ENCODE data around the gene APOA1. TPM values are rescaled to one million over a fixed set of nuclear protein-coding genes. Genes with fewer than 3 reads are reported as not detected.
A peak's percentile ranks its signal among the peaks of the same experiment; 100 is the strongest.

The APOA1 gene
- polyA plus RNA-seq, 1 of the 3 experiments (the other 2 are of a cell fraction), result 0.20 TPM

DNA sequence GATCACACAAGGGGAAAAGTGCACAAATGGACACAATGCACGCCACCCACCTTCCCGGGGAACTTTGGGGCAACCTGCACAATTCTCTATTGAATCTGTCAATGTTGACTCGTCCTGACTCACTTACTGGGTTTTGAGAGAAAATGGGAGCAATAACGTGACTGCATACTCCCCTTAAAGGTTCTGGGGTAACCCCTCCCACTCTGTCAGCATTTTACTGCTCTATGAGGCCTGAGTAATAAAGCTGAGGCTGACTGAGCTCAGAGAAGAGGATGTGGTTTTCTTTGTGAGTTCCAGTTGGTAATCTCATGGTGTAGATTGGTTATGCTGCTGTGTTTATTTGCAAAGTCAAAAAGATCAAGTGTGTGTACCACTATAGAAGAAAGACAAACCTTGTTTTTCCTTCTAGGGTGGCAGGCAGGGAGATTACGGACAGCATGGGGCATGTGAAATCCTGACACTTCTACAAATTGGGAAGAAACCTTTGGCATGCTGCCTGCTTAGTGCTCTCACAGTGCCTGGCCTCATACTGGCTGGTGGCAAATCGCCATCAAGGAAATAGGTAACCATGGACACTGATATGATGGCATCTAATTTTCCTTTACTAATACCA, 16.1 kb upstream of the APOA1 start (continued):
- TF ChIP-seq, protein P1, sequence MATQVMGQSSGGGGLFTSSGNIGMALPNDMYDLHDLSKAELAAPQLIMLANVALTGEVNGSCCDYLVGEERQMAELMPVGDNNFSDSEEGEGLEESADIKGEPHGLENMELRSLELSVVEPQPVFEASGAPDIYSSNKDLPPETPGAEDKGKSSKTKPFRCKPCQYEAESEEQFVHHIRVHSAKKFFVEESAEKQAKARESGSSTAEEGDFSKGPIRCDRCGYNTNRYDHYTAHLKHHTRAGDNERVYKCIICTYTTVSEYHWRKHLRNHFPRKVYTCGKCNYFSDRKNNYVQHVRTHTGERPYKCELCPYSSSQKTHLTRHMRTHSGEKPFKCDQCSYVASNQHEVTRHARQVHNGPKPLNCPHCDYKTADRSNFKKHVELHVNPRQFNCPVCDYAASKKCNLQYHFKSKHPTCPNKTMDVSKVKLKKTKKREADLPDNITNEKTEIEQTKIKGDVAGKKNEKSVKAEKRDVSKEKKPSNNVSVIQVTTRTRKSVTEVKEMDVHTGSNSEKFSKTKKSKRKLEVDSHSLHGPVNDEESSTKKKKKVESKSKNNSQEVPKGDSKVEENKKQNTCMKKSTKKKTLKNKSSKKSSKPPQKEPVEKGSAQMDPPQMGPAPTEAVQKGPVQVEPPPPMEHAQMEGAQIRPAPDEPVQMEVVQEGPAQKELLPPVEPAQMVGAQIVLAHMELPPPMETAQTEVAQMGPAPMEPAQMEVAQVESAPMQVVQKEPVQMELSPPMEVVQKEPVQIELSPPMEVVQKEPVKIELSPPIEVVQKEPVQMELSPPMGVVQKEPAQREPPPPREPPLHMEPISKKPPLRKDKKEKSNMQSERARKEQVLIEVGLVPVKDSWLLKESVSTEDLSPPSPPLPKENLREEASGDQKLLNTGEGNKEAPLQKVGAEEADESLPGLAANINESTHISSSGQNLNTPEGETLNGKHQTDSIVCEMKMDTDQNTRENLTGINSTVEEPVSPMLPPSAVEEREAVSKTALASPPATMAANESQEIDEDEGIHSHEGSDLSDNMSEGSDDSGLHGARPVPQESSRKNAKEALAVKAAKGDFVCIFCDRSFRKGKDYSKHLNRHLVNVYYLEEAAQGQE (IDR thresholded peaks at IDR 0.05; ENCODE audit: low read depth, low read length), result no peak
- TF ChIP-seq GATA2 (CRISPR knock-in tag; IDR thresholded peaks at IDR 0.05), result no peak
- TF ChIP-seq ELF1 (IDR thresholded peaks at IDR 0.05), result no peak
- TF ChIP-seq, protein P2, sequence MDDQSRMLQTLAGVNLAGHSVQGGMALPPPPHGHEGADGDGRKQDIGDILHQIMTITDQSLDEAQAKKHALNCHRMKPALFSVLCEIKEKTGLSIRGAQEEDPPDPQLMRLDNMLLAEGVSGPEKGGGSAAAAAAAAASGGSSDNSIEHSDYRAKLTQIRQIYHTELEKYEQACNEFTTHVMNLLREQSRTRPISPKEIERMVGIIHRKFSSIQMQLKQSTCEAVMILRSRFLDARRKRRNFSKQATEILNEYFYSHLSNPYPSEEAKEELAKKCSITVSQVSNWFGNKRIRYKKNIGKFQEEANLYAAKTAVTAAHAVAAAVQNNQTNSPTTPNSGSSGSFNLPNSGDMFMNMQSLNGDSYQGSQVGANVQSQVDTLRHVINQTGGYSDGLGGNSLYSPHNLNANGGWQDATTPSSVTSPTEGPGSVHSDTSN (IDR thresholded peaks at IDR 0.05), result peak; percentile 15; the same call in 1 of the 2 replicates
- TF ChIP-seq, protein P3, sequence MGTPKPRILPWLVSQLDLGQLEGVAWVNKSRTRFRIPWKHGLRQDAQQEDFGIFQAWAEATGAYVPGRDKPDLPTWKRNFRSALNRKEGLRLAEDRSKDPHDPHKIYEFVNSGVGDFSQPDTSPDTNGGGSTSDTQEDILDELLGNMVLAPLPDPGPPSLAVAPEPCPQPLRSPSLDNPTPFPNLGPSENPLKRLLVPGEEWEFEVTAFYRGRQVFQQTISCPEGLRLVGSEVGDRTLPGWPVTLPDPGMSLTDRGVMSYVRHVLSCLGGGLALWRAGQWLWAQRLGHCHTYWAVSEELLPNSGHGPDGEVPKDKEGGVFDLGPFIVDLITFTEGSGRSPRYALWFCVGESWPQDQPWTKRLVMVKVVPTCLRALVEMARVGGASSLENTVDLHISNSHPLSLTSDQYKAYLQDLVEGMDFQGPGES (IDR thresholded peaks at IDR 0.05; ENCODE audit: low read depth, low read length), result no peak
- TF ChIP-seq JUND (IDR thresholded peaks at IDR 0.05), result peak; percentile 36; the same call in 1 of the 2 replicates

DNA sequence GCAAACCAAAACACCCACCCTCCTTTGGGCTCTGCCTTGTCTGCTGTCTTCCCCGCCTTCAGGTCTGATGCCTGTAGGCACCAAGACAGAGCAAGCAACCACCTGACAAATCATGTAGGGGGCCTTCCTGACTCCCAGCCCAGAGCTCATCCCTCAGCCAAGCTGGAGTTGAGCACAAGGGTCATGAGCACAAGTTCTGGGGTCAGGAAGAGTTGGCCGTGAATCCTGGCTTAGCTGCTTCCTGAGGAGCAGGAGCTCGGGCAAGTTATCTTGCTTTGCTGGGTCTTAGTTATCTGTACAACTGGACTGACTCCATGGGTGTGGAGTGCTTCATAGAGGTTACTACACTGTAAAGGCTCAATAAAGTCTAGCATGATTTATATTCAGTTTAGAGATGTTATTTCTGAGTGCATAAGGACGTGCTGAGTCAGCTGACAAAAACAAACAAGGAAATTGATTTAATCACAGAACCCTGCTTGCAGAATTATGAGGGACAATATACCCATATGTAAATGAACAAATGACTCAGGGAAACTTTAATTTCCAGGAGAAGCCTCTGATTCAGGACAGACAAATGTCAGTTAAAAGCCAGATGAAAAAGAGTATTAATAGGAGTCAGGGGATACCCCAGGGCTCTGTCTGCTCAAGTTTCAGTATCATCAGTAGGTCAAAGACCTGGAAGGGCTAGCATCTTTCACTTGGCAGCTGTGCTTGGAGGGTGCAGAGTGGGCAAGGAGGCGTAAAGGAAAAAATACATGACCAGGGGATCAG, 15.0 kb upstream of the APOA1 start:
- Histone ChIP-seq H3K79me2 (ENCODE audit: insufficient read depth) (no peaks in the 10 kb centered on the region), H2AFZ (ENCODE audit: low read depth) (no peak overlapping the region), H3K4me2 (peak overlapping the region; percentile 16), H3K4me1 (ENCODE audit: control insufficient read depth in 1 of 2, insufficient read depth in 2 of 2, low read depth in 1 of 2, low read length in 1 of 2) (peaks cover 4 to 33% of the 10 kb centered on the region in 2 experiments), H4K20me1 (ENCODE audit: insufficient read depth) (no peaks in the 10 kb centered on the region), H3K9ac (no peak overlapping the region), H3K27ac (ENCODE audit: low read depth in 2 of 2, low read length in 1 of 2) (peak overlapping the region in 1 of 2 experiments; percentile 79; a peak in 2 of 4 replicates), H3K9me3 (no peaks in the 10 kb centered on the region), H3K4me3 (ENCODE audit: low read depth in 2 of 2, low read length in 1 of 2) (no peak overlapping the region), H3K9me2 (no peaks in the 10 kb centered on the region), H3K36me3 (replicated peaks in 1 of 2; ENCODE audit: control insufficient read depth in 1 of 2, insufficient read depth in 2 of 2, low read length in 1 of 2) (peaks cover 7 to 20% of the 10 kb centered on the region in 2 experiments), H3K27me3 (ENCODE audit: insufficient read depth) (no peaks in the 10 kb centered on the region), H3F3A (replicated peaks; ENCODE audit: insufficient read depth) (peaks cover 31% of the 10 kb centered on the region)
- DNase-seq, result no peak
- ChIA-PET CTCF (interaction anchor here (1.0 to 2.0 kb wide), 4 partner anchors 16 to 253 kb away, joined by 3 to 7 read pairs (median 4); no protein-coding TSS in a partner anchor), POLR2A (no interaction called here)
- WGBS (ENCODE audit: low lambda C conversion rate), result 89% methylated on average over 4 of the region's 5 CpGs
- no peak for TF ChIP-seq JUND (IDR thresholded peaks at IDR 0.05)
- TF ChIP-seq EZH2phosphoT487 (IDR thresholded peaks at IDR 0.05; ENCODE audit: borderline replicate concordance, low read depth), result no peak
- TF ChIP-seq, protein P4, sequence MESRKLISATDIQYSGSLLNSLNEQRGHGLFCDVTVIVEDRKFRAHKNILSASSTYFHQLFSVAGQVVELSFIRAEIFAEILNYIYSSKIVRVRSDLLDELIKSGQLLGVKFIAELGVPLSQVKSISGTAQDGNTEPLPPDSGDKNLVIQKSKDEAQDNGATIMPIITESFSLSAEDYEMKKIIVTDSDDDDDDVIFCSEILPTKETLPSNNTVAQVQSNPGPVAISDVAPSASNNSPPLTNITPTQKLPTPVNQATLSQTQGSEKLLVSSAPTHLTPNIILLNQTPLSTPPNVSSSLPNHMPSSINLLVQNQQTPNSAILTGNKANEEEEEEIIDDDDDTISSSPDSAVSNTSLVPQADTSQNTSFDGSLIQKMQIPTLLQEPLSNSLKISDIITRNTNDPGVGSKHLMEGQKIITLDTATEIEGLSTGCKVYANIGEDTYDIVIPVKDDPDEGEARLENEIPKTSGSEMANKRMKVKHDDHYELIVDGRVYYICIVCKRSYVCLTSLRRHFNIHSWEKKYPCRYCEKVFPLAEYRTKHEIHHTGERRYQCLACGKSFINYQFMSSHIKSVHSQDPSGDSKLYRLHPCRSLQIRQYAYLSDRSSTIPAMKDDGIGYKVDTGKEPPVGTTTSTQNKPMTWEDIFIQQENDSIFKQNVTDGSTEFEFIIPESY (IDR thresholded peaks at IDR 0.05; ENCODE audit: borderline replicate concordance, low read depth), result no peak
- TF ChIP-seq, protein P2 (IDR thresholded peaks at IDR 0.05), result no peak
- no peak for TF ChIP-seq GABPA (IDR thresholded peaks at IDR 0.05; ENCODE audit: low read depth)
- TF ChIP-seq, protein P3 (IDR thresholded peaks at IDR 0.05; ENCODE audit: low read depth, low read length), result no peak
- TF ChIP-seq, protein P5, sequence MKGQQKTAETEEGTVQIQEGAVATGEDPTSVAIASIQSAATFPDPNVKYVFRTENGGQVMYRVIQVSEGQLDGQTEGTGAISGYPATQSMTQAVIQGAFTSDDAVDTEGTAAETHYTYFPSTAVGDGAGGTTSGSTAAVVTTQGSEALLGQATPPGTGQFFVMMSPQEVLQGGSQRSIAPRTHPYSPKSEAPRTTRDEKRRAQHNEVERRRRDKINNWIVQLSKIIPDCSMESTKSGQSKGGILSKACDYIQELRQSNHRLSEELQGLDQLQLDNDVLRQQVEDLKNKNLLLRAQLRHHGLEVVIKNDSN (IDR thresholded peaks at IDR 0.05; ENCODE audit: borderline replicate concordance, low read depth), result no peak
- no peak for TF ChIP-seq TEAD4 (IDR thresholded peaks at IDR 0.05; ENCODE audit: borderline replicate concordance, insufficient read depth)
